Activated CD4-positive, CD25-positive, alpha-beta regulatory T cell (primary cell): ENCODE data around the gene MS4A4A.
"Not testable (repeated sequence)": the region's sequence is repeated elsewhere in the genome, so short reads cannot be mapped to it uniquely, and the experiment has no call there.

Source experiments
- DNase-seq, 4 experiments: peaks; one replicate each; lab custom pipeline; 2025; lab: John Stamatoyannopoulos, UW

Gene MS4A4A

GRCh38 chr11:60280412-60280811, at the start of gene MS4A4A:
MS4A4A (plus strand) TSS chr11:60280666; CDS start chr11:60280676, 10 bp downstream.
- DNase-seq = no peak

DNA sequence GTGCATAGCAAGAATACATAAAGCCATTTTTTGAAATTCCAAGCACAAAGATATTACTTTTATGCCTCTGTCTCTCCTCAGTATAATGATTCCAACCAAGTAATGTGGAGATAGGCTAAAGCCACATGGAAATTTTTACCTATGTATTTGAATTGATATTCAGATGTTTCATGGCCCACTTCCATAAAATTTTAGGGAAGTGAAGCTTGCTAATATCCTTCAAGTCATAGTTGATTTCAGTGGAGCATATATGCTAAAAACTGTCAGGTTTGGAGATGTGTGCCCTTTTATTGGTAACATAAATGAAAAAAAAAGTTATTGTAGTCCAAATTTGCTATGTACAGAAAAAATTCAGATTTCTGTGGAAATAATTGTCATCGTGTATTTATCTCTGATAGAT, 49.8 kb upstream of the MS4A4A start:
- no peak for DNase-seq

GRCh38 chr11:60235321-60235720, 45.1 kb upstream of the MS4A4A start:
- DNase-seq = no peak

GRCh38 chr11:60240662-60241061, 39.8 kb upstream of the MS4A4A start:
- DNase-seq = no peak

GRCh38 chr11:60241786-60242185, 38.7 kb upstream of the MS4A4A start:
- no peak for DNase-seq

DNA sequence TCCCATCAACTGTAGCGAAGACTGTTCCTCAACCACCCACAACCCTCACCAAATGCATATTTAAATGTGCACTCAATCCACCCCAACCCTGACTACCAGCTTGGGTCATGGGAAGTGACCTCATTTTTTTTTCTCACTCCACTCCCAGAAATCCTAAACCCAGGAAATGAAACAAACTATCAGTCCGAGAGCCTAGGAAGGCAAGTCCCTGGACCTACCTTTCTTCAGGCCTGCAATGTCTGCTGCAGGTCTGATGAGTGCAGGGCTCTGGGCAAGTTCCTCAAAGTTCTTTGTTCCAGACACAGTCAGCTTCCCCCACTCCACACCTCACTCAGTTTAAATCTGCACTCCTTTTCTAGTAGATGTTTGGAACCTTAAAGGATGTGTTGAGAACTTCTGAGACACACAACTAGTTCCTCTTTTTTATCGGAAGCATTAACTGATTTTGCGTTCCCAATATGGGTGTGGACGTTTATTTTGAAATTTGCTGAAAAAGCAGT, 37.7 kb upstream of the MS4A4A start, which contains the start of gene MS4A4E:
TSS of gene MS4A4E (minus strand) at position 398 of the 500 bp plus-strand sequence. CDS start 13,082 bp downstream, outside the sequence.
- DNase-seq = no peak

GRCh38 chr11:60251485-60252212, 28.8 kb upstream of the MS4A4A start:
- no peak for DNase-seq

- DNase-seq = no peak
These were observed 28.0 kb upstream of the MS4A4A start for GRCh38 chr11:60252213-60253108.

- DNase-seq = no peak
These were observed 22.3 kb upstream of the MS4A4A start for GRCh38 chr11:60257956-60258722.

DNA sequence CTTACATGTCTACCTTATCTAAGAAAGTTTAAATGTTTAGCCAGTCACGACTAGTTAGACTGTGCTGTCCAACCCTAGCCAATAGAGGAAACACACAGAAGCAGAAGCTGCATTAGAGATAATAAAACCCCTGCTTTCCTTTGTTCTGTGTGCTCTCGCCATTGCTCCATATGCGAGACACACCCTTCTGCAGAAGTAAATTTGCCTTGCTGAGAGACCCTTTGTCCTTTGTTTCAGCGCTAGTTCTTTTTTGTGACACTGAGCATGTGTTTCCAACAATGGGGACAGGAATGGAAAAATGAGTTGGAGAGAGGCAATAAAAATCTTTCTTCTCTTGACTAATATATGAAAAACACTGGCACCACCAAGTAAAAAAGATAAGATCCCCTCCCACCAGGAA, 19.5 kb upstream of the MS4A4A start:
- DNase-seq = no peak

DNA sequence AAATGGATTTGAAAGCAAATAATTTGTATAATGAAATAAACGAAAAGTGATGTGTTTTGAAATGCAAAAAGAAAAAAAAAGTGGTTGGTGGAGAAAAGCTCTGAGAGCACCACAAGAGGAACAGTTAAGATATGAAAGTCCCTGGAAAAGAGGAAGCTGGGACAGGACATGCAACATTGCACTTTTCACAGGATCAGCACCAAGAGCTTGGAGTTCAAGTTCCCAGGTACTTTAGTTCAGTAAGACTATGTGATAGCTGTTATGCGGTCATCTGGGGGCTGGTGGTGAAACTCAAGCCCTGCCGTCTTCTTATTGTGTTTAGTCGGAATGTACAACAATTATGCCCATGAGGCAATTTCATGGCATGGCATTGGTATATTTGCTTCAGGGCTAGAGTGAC, 17.1 kb upstream of the MS4A4A start:
- DNase-seq = no peak

- no peak for DNase-seq
These were observed 15.8 kb upstream of the MS4A4A start for GRCh38 chr11:60264644-60265043.

DNA sequence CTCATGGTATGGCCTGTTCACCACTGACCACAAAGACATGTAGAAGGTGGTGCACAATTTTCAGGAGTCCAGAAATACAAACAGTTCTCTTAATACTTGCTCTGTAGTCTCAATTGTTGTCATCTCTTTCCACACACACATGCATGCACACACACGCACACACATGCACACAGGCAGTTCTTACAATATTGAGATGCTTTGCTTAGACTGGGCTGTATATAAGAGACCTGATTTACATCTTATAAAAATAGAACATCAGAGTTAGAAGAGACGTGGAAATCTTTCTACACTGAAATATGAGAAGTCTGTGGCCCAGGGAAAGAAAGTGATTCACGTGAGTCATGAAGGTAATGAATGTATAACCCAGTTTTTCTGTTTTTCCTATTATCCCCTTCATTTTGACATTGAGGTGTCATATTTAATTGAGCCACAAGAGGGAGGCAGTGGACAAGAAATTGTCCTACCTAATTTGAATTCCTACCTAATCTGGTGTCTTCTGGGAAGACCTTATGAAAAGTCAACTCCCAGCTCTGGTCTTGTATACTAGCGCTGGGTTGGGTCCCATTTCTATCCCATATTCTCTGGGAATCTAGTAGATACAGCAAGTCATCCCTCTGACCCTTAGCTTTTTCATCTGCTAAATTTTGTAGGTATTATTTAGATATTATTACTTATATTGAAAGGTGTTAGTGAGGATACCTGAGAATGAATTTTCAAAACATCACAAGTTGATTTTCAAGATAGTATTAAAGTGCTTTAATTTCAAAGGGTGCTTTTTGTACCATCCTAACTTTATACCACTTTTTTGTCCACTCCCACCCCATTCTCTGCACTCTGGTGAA, 14.9 kb upstream of the MS4A4A start:
- DNase-seq = no peak

GRCh38 chr11:60274416-60274815, 6.0 kb upstream of the MS4A4A start:
- no peak for DNase-seq

DNA sequence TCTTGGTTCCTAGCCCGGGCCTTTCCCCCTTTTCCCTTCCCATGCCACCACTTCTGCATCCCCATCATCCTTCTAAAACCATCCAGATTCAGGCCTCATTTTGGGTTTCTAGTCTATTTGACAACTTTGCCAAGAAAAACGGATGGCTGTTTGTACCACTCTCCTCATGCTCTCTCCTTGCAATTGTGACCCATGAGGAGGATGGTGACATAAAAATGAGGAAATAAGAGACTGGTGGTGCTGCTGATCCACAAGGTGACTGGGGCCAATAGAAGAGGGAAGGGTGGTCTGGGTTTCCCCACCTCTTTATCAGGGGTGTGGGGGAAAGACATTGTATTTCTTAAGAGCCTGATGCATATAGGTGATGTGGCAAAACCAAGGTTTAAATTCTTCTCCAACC, 1.0 kb downstream of the MS4A4A start:
- no peak for DNase-seq

- no peak for DNase-seq
These were observed 1.8 kb downstream of the MS4A4A start for GRCh38 chr11:60282286-60282685.

DNA sequence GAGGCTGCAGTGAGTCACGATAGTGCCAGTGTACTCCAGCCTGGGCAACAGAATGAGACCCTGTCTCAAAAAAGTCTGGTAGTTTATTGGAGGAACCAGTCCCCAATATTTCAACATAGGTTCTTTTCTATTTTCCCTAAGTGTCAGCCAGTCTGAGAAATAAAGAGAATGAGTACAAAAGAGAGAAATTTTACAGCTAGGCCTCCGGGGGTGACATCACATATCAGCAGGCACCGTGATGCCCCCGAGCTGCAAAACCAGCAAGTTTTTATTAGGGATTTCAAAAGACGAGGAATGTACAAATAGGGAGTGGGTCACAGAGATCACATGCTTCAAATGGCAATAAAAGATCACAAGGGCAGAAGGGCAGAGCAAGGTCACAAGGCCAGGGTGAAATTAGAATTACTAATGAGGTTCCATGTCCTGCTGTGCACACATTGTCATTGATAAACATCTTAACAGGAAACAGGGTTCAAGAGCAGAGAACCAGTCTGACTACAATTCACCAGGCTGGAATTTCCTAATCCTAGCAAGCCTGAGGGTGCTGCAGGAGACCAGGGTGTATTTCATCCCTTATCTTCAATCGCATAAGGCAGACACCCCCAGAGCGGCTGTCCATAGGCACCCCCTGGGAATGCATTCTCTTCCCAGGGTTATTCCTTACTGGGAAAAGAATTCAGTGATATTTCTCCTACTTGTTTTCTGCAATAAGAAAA, 5.1 kb downstream of the MS4A4A start:
- DNase-seq = not testable (repeated sequence)

DNA sequence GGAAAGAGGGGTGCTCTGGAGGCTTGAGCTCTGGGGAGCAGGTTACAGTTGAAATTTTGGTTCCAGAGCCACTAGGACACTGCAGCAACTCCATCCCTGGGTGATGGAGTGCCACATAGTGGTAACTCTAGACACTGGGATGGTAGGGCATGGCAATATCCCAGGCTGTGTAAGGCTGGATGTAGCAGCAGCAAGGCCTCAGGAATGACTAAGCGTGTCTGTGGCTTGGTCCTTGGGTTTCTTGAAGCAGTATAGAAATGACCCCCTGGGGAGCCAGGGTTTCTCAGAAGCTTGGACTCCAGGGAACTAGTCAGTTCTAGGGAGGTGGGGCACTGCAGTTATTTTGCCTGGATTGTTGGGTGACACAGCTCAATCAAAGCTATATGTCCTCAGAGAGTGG, 8.1 kb downstream of the MS4A4A start:
- DNase-seq = no peak

GRCh38 chr11:60292145-60292544, 11.7 kb downstream of the MS4A4A start:
- no peak for DNase-seq

DNA sequence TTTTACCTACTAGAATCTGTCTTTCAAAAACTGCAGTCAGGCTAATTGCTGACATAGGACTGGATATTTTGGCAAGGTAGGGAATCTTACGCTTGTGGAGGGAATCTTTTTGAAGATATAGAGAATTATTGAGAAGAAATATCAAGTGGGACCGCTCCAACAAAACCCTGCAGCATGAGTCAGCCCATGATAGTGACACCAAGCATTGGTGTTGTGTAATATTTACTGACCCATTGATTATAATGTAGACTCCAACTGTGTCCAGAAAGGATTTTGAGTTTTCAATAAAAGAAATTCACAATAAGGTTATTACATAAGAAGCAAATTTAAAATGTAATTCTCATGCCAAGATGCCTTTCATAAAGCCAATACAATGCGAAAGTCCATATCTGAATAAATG, 20.7 kb downstream of the MS4A4A start:
- no peak for DNase-seq

DNA sequence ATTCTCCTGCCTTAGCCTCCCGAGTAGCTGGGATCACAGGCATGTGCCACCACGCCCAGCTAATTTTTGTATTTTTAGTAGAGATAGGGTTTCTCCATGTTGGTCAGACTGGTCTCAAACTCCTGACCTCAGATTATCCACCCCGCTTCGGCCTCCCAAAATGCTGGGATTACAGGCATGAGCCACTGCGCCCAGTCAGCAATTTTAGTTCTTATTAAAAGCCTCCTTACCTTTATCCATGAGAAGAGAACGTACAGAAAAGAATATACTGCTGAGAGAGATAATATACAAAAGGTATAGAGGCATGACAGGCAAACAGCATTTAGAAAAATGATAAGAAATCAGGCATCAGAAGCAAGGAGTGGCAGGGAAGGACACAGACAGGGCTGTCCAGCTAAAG, 21.4 kb downstream of the MS4A4A start:
- DNase-seq = not testable (repeated sequence)
